GM11168 (cell line): ENCODE results near the gene PNPLA6.

Experiments used
- in situ Hi-C: fragments of 300-500 bp; cut with MboI; formaldehyde crosslinking; loops from one replicate; pipeline ENCODE4 v1.12.0; 2022; ENCODE audit warnings: low sequenced_read_pairs; ENCODE audit not compliant: unreplicated experiment

The PNPLA6 gene

GRCh38 chr19:7535047-7535997 lies at the start of gene PNPLA6:
TSS of gene PNPLA6 (plus strand) at chr19:7535717. CDS start at chr19:7535789, 72 bp downstream.
- in situ Hi-C loops = no loop called here

- in situ Hi-C loops = no loop called here
Measured at GRCh38 chr19:7486923-7487322, 48.6 kb upstream of the PNPLA6 start.

- in situ Hi-C loops = no loop called here
Measured at GRCh38 chr19:7488736-7489353, 46.7 kb upstream of the PNPLA6 start, which contains the start of gene PEX11G. TSS of gene PEX11G (minus strand) at chr19:7489035. CDS start at chr19:7489010, 25 bp downstream.

- in situ Hi-C loops = no loop called here
Measured at GRCh38 chr19:7489609-7490044, 45.9 kb upstream of the PNPLA6 start.

GRCh38 chr19:7492142-7492541 lies 43.4 kb upstream of the PNPLA6 start:
- in situ Hi-C loops = no loop called here

- in situ Hi-C loops = no loop called here
Measured at GRCh38 chr19:7492558-7492957, 43.0 kb upstream of the PNPLA6 start.

DNA sequence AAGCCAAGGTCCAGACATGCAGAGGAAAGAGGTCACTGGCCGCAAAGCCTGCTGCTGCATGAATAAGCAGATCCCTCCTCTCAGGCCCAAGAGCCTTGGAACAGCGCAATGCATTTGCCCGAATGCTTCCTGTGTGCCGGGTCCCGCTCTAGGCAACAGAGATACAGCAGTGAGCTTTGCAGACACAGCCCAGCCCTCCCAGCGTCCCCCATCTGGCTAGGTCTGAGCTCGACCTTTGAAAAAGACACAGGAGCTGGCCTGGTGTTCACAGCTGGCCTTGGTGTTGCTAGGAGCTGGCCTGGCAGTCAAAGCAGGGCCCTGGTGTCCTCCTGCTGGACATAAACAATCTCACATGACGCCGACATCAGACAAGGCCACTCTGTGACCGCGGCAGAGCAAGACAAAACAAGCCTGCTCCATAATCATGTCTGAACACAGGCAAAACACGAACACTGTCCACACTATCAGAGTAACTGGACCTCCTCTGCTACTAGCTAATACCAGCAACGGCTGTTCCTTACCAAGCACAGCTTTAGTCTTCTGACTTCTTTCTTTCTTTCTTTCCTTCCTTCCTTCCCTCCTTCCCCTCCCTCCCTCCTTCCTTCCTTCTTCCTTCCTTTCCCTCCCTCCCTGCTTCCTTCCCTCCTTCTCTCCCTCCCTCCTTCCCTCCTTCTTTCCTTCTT lies 41.0 kb upstream of the PNPLA6 start:
- in situ Hi-C loops = no loop called here

- in situ Hi-C loops = no loop called here
Measured at GRCh38 chr19:7497292-7497691, 38.2 kb upstream of the PNPLA6 start.

DNA sequence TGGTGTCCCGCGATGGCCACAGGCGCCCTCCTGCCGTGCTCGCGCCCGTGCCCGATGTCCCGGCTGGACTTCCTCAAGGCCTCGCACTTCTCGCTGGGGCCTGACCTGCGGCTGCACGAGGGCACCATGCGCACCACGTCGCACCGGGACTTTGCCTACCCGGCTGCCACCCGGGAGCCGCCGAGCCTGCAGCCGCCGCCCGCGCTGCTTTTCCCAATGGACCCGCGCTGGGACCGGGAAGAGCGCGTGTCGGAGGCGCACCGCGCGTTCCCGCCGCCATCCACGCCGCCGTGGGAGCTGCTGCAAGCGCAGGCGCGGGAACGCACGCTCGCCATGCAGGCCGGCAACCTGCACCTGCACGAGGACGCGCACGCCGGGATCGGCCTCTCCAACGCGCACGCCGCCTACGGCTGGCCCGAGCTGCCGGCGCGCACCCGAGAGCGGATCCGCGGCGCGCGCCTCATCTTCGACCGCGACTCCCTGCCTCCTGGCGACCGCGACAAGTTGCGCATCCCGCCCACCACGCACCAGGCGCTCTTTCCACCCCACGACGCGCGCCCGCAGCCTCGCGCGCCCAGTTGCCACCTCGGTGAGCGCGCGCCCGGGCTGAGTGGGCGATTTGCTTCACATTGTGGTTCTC lies 34.6 kb upstream of the PNPLA6 start:
- in situ Hi-C loops = no loop called here

GRCh38 chr19:7502552-7502951 lies 33.0 kb upstream of the PNPLA6 start:
- in situ Hi-C loops = no loop called here

DNA sequence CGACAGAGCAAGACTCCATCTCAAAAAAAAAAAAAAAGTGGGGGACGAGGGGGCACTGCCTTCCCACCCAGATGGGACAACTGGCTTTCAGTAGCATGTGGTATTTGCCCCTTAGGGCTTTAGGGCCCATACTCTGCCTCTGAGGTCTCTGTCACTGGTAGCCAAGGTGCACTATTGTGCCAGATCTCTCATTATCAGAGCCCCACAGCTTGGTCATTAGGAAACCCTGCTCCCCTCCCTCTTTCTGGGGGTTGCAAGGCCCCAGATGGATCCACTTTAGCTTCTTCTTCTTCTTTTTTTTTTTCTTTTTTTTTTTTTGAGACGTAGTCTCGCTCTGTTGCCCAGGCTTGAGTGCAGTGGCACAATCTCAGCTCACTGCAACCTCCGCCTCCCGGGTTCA lies 30.8 kb upstream of the PNPLA6 start:
- in situ Hi-C loops = no loop called here

GRCh38 chr19:7505288-7505681 lies 30.2 kb upstream of the PNPLA6 start:
- in situ Hi-C loops = no loop called here

DNA sequence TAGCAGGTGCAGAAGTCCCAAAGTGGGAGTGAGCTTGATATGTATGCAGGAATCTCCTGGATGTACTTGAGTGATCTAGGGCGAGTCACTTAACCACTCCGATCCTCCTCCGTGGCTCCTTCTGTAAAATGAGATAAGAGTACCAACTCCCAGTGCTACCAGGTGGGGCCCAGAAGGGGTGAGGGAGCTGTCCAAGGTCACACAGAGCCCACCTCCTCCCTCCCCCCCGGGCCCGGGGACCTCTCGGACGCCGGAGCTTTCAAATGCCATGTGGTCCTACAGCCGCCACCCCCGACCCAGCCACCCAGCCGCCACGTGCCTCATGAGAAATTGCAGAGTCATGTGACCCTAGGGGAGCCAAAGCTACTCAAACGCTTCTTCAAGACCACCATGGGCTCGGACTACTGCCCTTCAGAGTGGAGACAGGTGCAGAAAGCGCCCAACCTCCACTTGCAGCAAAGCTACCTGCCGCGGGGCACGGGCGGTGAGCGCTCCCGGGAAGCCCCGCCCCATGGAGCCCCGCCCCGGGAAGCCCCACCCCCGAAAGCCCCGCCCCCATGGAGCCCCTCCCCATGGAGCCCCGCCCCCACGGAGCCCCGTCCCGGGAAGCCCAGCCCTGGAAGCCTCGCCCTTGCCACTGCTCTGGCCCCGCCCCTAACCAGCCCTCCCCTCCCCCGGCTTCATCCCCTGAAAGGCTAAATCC lies 29.7 kb upstream of the PNPLA6 start:
- in situ Hi-C loops = no loop called here

DNA sequence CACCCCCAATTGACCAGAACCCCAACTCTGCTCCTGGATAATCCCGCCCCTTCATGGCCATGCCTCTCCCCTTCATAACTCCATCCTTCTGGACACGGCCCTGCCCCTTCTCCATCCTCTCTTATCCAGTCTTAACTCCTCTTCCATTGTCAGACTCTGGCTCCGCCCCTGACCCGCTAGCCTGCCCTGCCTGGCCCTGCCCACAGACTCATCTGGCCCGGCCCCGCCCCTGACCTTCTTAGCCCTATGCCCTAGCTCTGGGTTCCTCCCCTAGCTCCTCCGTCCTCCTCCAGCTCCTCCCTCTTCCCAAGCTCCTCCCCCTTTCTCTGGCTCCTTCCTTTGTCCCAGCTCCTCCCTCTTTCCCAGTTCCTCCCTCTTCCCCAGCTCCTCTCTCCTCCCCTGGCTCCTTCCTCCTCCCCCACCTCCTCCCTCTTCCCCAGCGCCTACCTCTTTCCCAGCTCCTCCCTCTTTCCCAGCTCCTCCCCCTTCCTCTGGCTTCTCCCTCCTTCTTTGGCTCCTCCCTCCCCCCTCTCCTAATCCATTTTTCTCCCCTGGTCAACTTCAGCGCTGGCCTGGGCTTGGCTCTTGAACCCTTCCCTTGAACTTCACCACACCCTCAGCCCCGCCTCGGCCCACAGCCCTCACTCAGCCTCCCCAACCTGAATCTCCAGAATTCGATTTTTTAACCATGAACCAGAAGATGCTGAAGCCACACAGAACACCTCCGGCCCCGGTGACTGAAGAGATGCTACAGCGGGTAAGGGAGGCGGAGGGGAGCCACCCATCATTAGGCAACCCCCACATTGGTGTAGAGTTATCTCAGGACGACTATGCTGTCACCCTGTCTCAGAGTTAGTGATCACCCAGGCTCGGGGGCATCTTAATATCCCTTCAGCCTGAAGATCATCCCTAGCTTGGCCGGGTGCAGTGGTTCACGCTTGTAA lies 28.9 kb upstream of the PNPLA6 start:
- in situ Hi-C loops = no loop called here

GRCh38 chr19:7507884-7508283 lies 27.6 kb upstream of the PNPLA6 start:
- in situ Hi-C loops = no loop called here

GRCh38 chr19:7509625-7510024 lies 25.9 kb upstream of the PNPLA6 start:
- in situ Hi-C loops = no loop called here

DNA sequence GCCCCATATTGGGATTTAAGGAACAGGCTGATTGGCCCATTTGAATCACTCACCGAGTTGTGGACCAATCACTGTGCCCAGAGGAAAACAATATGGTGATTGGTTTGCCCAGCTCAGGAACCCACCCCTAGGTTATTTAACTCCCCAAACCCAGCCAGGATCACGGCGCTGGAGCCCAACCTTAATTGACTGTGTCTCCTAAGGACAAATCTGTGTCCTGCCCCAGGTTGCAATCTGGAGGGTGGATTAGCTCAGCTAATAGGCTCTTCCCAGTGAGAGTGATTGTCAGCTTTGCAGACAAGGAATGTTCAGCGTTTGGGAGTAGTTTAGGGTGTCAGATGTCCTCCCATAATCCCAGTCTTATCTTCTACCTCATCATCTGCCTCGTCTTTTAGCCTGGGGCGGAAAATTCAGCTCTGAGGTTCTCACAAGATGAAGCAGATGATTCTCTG lies 23.1 kb upstream of the PNPLA6 start:
- in situ Hi-C loops = no loop called here

DNA sequence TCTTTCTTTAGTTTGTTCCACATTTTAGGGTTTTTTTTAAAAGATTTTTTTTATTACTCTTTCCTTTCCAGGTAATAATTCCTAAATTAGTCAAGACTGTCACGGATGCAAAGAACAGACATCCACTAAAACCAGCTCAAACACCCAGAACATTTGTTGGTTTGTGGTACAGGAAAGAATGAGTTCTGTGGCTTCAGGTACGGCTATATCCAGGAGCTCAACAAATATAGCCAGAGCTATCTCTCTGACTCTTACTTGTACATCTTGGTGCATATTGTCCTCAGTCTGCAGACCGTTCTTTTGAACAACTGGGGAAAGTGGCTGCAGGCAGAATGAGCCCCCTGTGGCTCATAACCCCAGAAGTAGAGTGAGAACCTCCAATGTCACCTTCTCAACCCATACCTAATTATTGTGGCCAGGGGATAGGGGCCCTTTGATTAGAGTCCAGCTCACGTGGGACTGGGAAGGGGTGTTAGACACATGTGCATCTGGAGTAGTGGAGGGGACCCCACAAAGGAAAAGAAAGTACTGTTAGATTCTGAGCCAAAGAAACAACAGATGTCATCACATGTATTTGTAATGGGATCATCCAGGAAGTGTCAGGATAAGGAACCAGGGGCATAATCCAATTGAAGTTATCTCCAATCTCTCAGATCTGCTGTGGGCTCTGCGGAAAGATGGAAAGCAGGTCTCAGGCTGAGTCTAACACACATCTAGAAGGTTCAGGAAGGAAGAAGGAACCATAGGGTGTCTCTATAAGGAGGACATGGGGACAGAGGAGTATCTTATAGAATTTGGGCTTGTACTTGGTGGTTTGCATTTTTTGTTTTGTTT lies 21.5 kb upstream of the PNPLA6 start:
- in situ Hi-C loops = no loop called here
